Measurements from ENCODE around the gene ERP27.

The ERP27 gene

GRCh38 chr12:14959126-14959440 is 20.7 kb upstream of the ERP27 start:
- DNase-seq: no peak

GRCh38 chr12:14958361-14959125 is 20.2 kb upstream of the ERP27 start:
- no peak for DNase-seq

GRCh38 chr12:14957551-14958168 is 19.3 kb upstream of the ERP27 start:
- DNase-seq: no peak

- no peak for DNase-seq
Measured at GRCh38 chr12:14956905-14957304, 18.6 kb upstream of the ERP27 start.

GRCh38 chr12:14956024-14956891 is 17.9 kb upstream of the ERP27 start:
- DNase-seq: peak; percentile 15

GRCh38 chr12:14954269-14954668 is 15.9 kb upstream of the ERP27 start:
- no peak for DNase-seq

- no peak for DNase-seq
Measured at GRCh38 chr12:14953752-14954151, 15.4 kb upstream of the ERP27 start.

GRCh38 chr12:14952299-14952921 is 14.1 kb upstream of the ERP27 start:
- no peak for DNase-seq

- no peak for DNase-seq
Measured at GRCh38 chr12:14951851-14952250, 13.5 kb upstream of the ERP27 start.

- DNase-seq: no peak
Measured at GRCh38 chr12:14950982-14951746, 12.8 kb upstream of the ERP27 start.

- no peak for DNase-seq
Measured at GRCh38 chr12:14950421-14950820, 12.1 kb upstream of the ERP27 start.

GRCh38 chr12:14949631-14950030 is 11.3 kb upstream of the ERP27 start:
- no peak for DNase-seq

- peak; percentile 42 for DNase-seq
Measured at GRCh38 chr12:14948672-14949071, 10.3 kb upstream of the ERP27 start.

- DNase-seq: no peak
Measured at GRCh38 chr12:14946861-14947260, 8.5 kb upstream of the ERP27 start.

- DNase-seq: no peak
Measured at GRCh38 chr12:14946162-14946561, 7.8 kb upstream of the ERP27 start.

GRCh38 chr12:14942196-14942931 is 4.0 kb upstream of the ERP27 start:
- DNase-seq: no peak

- no peak for DNase-seq
Measured at GRCh38 chr12:14941369-14941768, 3.0 kb upstream of the ERP27 start.

- DNase-seq: no peak
Measured at GRCh38 chr12:14937689-14938088, 648 bp downstream of the ERP27 start.

GRCh38 chr12:14937014-14937413 is 1.3 kb downstream of the ERP27 start:
- no peak for DNase-seq

- no peak for DNase-seq
Measured at GRCh38 chr12:14936224-14936861, 2.0 kb downstream of the ERP27 start.

GRCh38 chr12:14935031-14935430 is 3.3 kb downstream of the ERP27 start:
- no peak for DNase-seq
